SK-N-SH (cell line): Measurements from ENCODE around the gene DSCAML1. TPM values are rescaled to one million over a fixed set of nuclear protein-coding genes. Genes with fewer than 3 reads are reported as not detected.

ENCODE experiments used
- CTCF ChIA-PET: fragments of 300-600, 350-600 bp; formaldehyde crosslinking; extraction: SDS; loops from one replicate; lab custom pipeline; 2021; lab: Yijun Ruan, JAX
- POLR2A ChIA-PET: fragments of 350-600 bp; sonication (Branson Sonifier 250); formaldehyde crosslinking; extraction: SDS; loops from one replicate; lab custom pipeline; 2020; ENCODE audit warnings: antibody characterized with exemption, inconsistent platforms; lab: Yijun Ruan, JAX
- DNase-seq: peaks from one replicate; pipeline ENCODE4 v3.0.0; 2012
- H2AFZ ChIP-seq: fragments of 200-600 bp; sonication (generic); 2 replicates; pipeline ENCODE4 v1.8.1; 2016; ENCODE audit warnings: antibody characterized with exemption, mild to moderate bottlenecking, low read depth
- H3F3A ChIP-seq: fragments of 200-600 bp; sonication (generic); replicated peaks from 2 replicates; pipeline ENCODE3; 2016; ENCODE audit warnings: antibody characterized with exemption, mild to moderate bottlenecking; ENCODE audit not compliant: insufficient read depth
- H3K27ac ChIP-seq, 2 experiments: fragments of 200-500 bp in 1 of 2; fragments of 200-600 bp in 1 of 2; sonication (Bioruptor generic) in 1 of 2; sonication (generic), shearing (Covaris generic) in 1 of 2; 2 replicates each; pipeline versions ENCODE4 v1.5.1 to v1.6.1; 2014 to 2016; ENCODE audit warnings: low read depth in 2 of 2, inconsistent platforms in 1 of 2, low read length in 1 of 2, mild to moderate bottlenecking in 1 of 2, mixed read lengths in 1 of 2
- H3K27me3 ChIP-seq: fragments of 200-600 bp; sonication (generic), shearing (Covaris generic); 2 replicates; pipeline ENCODE4 v1.6.1; 2016; ENCODE audit warnings: mixed run types; ENCODE audit not compliant: insufficient read depth
- H3K36me3 ChIP-seq, 2 experiments: fragments of 200-500 bp in 1 of 2; fragments of 200-600 bp in 1 of 2; sonication (Bioruptor generic) in 1 of 2; sonication (generic) in 1 of 2; replicated peaks in 1 of 2; 2 replicates each; pipeline versions ENCODE3 to v1.5.1; 2014 to 2016; ENCODE audit warnings: low read length in 1 of 2, mild to moderate bottlenecking in 1 of 2; ENCODE audit not compliant: insufficient read depth in 2 of 2, control insufficient read depth in 1 of 2
- H3K4me1 ChIP-seq, 2 experiments: fragments of 200-500 bp in 1 of 2; fragments of 200-600 bp in 1 of 2; sonication (Bioruptor generic) in 1 of 2; sonication (generic), shearing (Covaris generic) in 1 of 2; 2 replicates each; pipeline versions ENCODE4 v1.5.1 to v1.6.1; 2014 to 2016; ENCODE audit warnings: low read depth in 1 of 2, low read length in 1 of 2, mixed run types in 1 of 2; ENCODE audit not compliant: insufficient read depth in 2 of 2, control insufficient read depth in 1 of 2
- H3K4me2 ChIP-seq: fragments of 200-600 bp; sonication (generic), shearing (Covaris generic); 2 replicates; pipeline ENCODE4 v1.6.1; 2017; ENCODE audit warnings: mixed run types
- H3K4me3 ChIP-seq, 2 experiments: fragments of 200-500 bp in 1 of 2; fragments of 200-600 bp in 1 of 2; sonication (Bioruptor generic) in 1 of 2; sonication (generic), shearing (Covaris generic) in 1 of 2; 2 replicates each; pipeline versions ENCODE4 v1.5.1 to v1.8.1; 2014 to 2016; ENCODE audit warnings: low read depth in 2 of 2, inconsistent platforms in 1 of 2, low read length in 1 of 2, mild to moderate bottlenecking in 1 of 2, mixed read lengths in 1 of 2, moderate library complexity in 1 of 2
- H3K79me2 ChIP-seq: fragments of 200-600 bp; sonication (generic); 2 replicates; pipeline ENCODE4 v1.8.1; 2017; ENCODE audit warnings: mild to moderate bottlenecking; ENCODE audit not compliant: insufficient read depth
- H3K9ac ChIP-seq: fragments of 200-600 bp; sonication (generic); 2 replicates; pipeline ENCODE4 v1.6.1; 2017; ENCODE audit warnings: mixed run types
- H3K9me2 ChIP-seq: fragments of 200-600 bp; sonication (generic); 2 replicates; pipeline ENCODE4 v1.6.1; 2017; ENCODE audit warnings: mixed run types
- H3K9me3 ChIP-seq: fragments of 200-600 bp; sonication (generic); 2 replicates; pipeline ENCODE4 v1.6.1; 2017; ENCODE audit warnings: mixed run types, mild to moderate bottlenecking, moderate library complexity
- H4K20me1 ChIP-seq: fragments of 200-600 bp; sonication (generic); 2 replicates; pipeline ENCODE4 v1.6.1; 2017; ENCODE audit warnings: mild to moderate bottlenecking, mixed run types; ENCODE audit not compliant: insufficient read depth
- CHD2 ChIP-seq: fragments of 150-350 bp; IDR thresholded peaks from 2 replicates; pipeline ENCODE4 v1.6.1; 2018; ENCODE audit warnings: low read length; ENCODE audit not compliant: partially characterized antibody
- CTCF ChIP-seq: fragments of 200-600 bp; sonication (generic); IDR thresholded peaks from 2 replicates; pipeline ENCODE4 v1.6.1; 2017; ENCODE audit warnings: antibody characterized with exemption, mild to moderate bottlenecking, moderate library complexity
- EP300 ChIP-seq, 2 experiments: IDR thresholded peaks; 2 replicates each; pipeline versions ENCODE4 v1.4.0 to v1.6.1; 2012; ENCODE audit warnings: borderline replicate concordance in 1 of 2, low read depth in 1 of 2, low read length in 1 of 2
- FOXJ3 ChIP-seq: sonication (generic); formaldehyde crosslinking; IDR thresholded peaks from 2 replicates; pipeline ENCODE4 v1.5.1; 2020; ENCODE audit warnings: mild to moderate bottlenecking, missing genetic modification reagents
- GABPA ChIP-seq: IDR thresholded peaks from 2 replicates; pipeline ENCODE4 v1.4.0; 2012; ENCODE audit warnings: low read depth, mild to moderate bottlenecking
- MAX ChIP-seq: IDR thresholded peaks from 2 replicates; pipeline ENCODE4 v1.4.0; 2012; ENCODE audit warnings: low read depth
- MEF2A ChIP-seq: IDR thresholded peaks from 2 replicates; pipeline ENCODE4 v1.4.0; 2012; ENCODE audit warnings: low read depth, borderline replicate concordance
- MXI1 ChIP-seq: IDR thresholded peaks from 2 replicates; pipeline ENCODE4 v1.6.1; 2012; ENCODE audit warnings: mild to moderate bottlenecking, low read depth, low read length, improper control_type of control experiment
- NRF1 ChIP-seq: IDR thresholded peaks from 2 replicates; pipeline ENCODE4 v1.6.1; 2012; ENCODE audit warnings: low read depth, mild to moderate bottlenecking, low read length
- POLR2AphosphoS5 ChIP-seq: IDR thresholded peaks from 2 replicates; pipeline ENCODE4 v1.6.1; 2012; ENCODE audit warnings: low read depth, low read length
- RAD21 ChIP-seq: IDR thresholded peaks from 2 replicates; pipeline ENCODE4 v1.6.1; 2012; ENCODE audit warnings: mild to moderate bottlenecking, low read length
- RFX5 ChIP-seq: IDR thresholded peaks from 2 replicates; pipeline ENCODE4 v1.6.1; 2012; ENCODE audit warnings: mild to moderate bottlenecking, improper control_type of control experiment, low read length
- RXRA ChIP-seq: IDR thresholded peaks from 2 replicates; pipeline ENCODE4 v1.4.0; 2012; ENCODE audit warnings: low read depth, mild to moderate bottlenecking, borderline replicate concordance
- TAF1 ChIP-seq: IDR thresholded peaks from 2 replicates; pipeline ENCODE4 v1.6.1; 2012; ENCODE audit warnings: low read depth, mild to moderate bottlenecking, low read length, moderate library complexity, borderline replicate concordance
- TCF12 ChIP-seq: IDR thresholded peaks from 2 replicates; pipeline ENCODE4 v1.4.0; 2012
- USF1 ChIP-seq: IDR thresholded peaks from 2 replicates; pipeline ENCODE4 v1.4.0; 2012; ENCODE audit warnings: low read depth, borderline replicate concordance
- USF2 ChIP-seq: fragments of 150-350 bp; IDR thresholded peaks from 2 replicates; pipeline ENCODE4 v1.6.1; 2017; ENCODE audit warnings: antibody characterized with exemption, low read length, low read depth, borderline replicate concordance
- YY1 ChIP-seq: IDR thresholded peaks from 2 replicates; pipeline ENCODE4 v1.4.0; 2012; ENCODE audit warnings: low read depth, mild to moderate bottlenecking
- ZBTB33 ChIP-seq: IDR thresholded peaks from 2 replicates; pipeline ENCODE4 v1.4.0; 2012; ENCODE audit warnings: low read depth, borderline replicate concordance
- WGBS: methylation state at CpG from one replicate; pipeline ENCODE4 v1.1.6; 2017; ENCODE audit warnings: low lambda C conversion rate; 5-methylcytosine and 5-hydroxymethylcytosine counted together
- polyA plus RNA-seq, 3 experiments: library from polyadenylated mRNA; depleted of rRNA; stranded (reverse); fragments of >200 nt; gene quantifications; 2 replicates each; pipeline ENCODE4 v1.2.3, GENCODE V29; 2012

DSCAML1 gene
- polyA plus RNA-seq, 1 of the 3 experiments (the other 2 are of a cell fraction) = not detected

- CTCF ChIA-PET = interaction anchor here (0.7 to 2.1 kb wide), 4 partner anchors 9 to 95 kb away, joined by 3 to 10 read pairs (median 4); no protein-coding TSS in a partner anchor
- WGBS = 85% methylated on average over 19 of the region's 21 CpGs
- no peaks in the 10 kb centered on the region for H3K27me3 ChIP-seq
- no peaks in the 10 kb centered on the region for H3K36me3 ChIP-seq
- H2AFZ ChIP-seq = no peak overlapping the region
- H3K9me2 ChIP-seq = no peaks in the 10 kb centered on the region
- H3K4me1 ChIP-seq = peaks cover 0 to 32% of the 10 kb centered on the region in 2 experiments; a peak in 2 of 4 replicates
- H3K4me3 ChIP-seq = no peak overlapping the region
- no peaks in the 10 kb centered on the region for H3F3A ChIP-seq
- no peaks in the 10 kb centered on the region for H3K9me3 ChIP-seq
- H4K20me1 ChIP-seq = no peaks in the 10 kb centered on the region
- H3K9ac ChIP-seq = no peak overlapping the region
- DNase-seq = no peak
- TF ChIP-seq CHD2 (no peak), YY1 (no peak), RXRA (no peak), EP300 (IDR thresholded peaks at IDR 0.05; ENCODE audit: borderline replicate concordance in 1 of 2, low read depth in 1 of 2, low read length in 1 of 2) (no peak), MAX (no peak), TAF1 (no peak), FOXJ3 (CRISPR knock-in tag) (no peak), CTCF (no peak), MXI1 (no peak), TCF12 (no peak), RFX5 (no peak), ZBTB33 (no peak), POLR2AphosphoS5 (no peak), MEF2A (no peak), USF1 (no peak), NRF1 (no peak), USF2 (no peak), RAD21 (no peak), GABPA (no peak)
- TF ChIP-seq, all 33 proteins: peak for 0
- POLR2A ChIA-PET = interaction anchor here (0.6 kb wide), 1 partner anchor 52 kb away, joined by 3 read pairs; no protein-coding TSS in a partner anchor
- no peak overlapping the region for H3K4me2 ChIP-seq
- H3K79me2 ChIP-seq = no peaks in the 10 kb centered on the region
- H3K27ac ChIP-seq = no peak overlapping the region
These were observed 276.1 kb downstream of the DSCAML1 start for GRCh38 chr11:117520966-117521365.
